ENCODE results near the gene NDUFB8.

GRCh38 chr10:100485366-100485765, 44.3 kb downstream of the NDUFB8 start:
- TF ChIP-seq, protein P1, sequence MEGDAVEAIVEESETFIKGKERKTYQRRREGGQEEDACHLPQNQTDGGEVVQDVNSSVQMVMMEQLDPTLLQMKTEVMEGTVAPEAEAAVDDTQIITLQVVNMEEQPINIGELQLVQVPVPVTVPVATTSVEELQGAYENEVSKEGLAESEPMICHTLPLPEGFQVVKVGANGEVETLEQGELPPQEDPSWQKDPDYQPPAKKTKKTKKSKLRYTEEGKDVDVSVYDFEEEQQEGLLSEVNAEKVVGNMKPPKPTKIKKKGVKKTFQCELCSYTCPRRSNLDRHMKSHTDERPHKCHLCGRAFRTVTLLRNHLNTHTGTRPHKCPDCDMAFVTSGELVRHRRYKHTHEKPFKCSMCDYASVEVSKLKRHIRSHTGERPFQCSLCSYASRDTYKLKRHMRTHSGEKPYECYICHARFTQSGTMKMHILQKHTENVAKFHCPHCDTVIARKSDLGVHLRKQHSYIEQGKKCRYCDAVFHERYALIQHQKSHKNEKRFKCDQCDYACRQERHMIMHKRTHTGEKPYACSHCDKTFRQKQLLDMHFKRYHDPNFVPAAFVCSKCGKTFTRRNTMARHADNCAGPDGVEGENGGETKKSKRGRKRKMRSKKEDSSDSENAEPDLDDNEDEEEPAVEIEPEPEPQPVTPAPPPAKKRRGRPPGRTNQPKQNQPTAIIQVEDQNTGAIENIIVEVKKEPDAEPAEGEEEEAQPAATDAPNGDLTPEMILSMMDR (IDR thresholded peaks at IDR 0.05) = no peak
- TF ChIP-seq POLR2AphosphoS5 (IDR thresholded peaks at IDR 0.05) = no peak
- no peak for TF ChIP-seq POLR2A (IDR thresholded peaks at IDR 0.05)
- no peak for TF ChIP-seq EP300 (IDR thresholded peaks at IDR 0.05)
